Activated CD4-positive, CD25-positive, alpha-beta regulatory T cell treated with anti-CD3 and anti-CD28 coated beads, Interleukin-2, amount 50 U/mL, for 16 hours (primary cell): Measurements from ENCODE around the gene CTNNA2.

ENCODE experiments used
- DNase-seq: peaks from one replicate; pipeline ENCODE4 v3.0.0-alpha.2; 2020; ENCODE audit warnings: low read depth, low spot score

The CTNNA2 gene

GRCh38 chr2:79980816-79981215 is 468.0 kb downstream of the CTNNA2 start:
- DNase-seq = no peak

- no peak for DNase-seq
Measured at GRCh38 chr2:79981316-79981715, 468.5 kb downstream of the CTNNA2 start.

- DNase-seq = no peak
Measured at GRCh38 chr2:79982445-79982844, 469.6 kb downstream of the CTNNA2 start.

- DNase-seq = no peak
Measured at GRCh38 chr2:79984476-79984875, 471.6 kb downstream of the CTNNA2 start.

GRCh38 chr2:79985145-79985544 is 472.3 kb downstream of the CTNNA2 start:
- no peak for DNase-seq

- no peak for DNase-seq
Measured at GRCh38 chr2:79985571-79985970, 472.7 kb downstream of the CTNNA2 start.

GRCh38 chr2:79993144-79993543 is 480.3 kb downstream of the CTNNA2 start:
- DNase-seq = no peak

GRCh38 chr2:79994161-79994560 is 481.3 kb downstream of the CTNNA2 start:
- no peak for DNase-seq

GRCh38 chr2:79994965-79995364 is 482.1 kb downstream of the CTNNA2 start:
- DNase-seq = no peak

GRCh38 chr2:79996709-79997108 is 483.9 kb downstream of the CTNNA2 start:
- DNase-seq = no peak

GRCh38 chr2:80001701-80002101 is 488.9 kb downstream of the CTNNA2 start:
- DNase-seq = no peak

GRCh38 chr2:80002112-80002511 is 489.3 kb downstream of the CTNNA2 start:
- DNase-seq = no peak

GRCh38 chr2:80002568-80003157 is 489.8 kb downstream of the CTNNA2 start:
- DNase-seq = no peak

- no peak for DNase-seq
Measured at GRCh38 chr2:80007777-80008503, 495.1 kb downstream of the CTNNA2 start.

- no peak for DNase-seq
Measured at GRCh38 chr2:80008596-80008995, 495.7 kb downstream of the CTNNA2 start.

- DNase-seq = no peak
Measured at GRCh38 chr2:80009211-80009610, 496.4 kb downstream of the CTNNA2 start.

- DNase-seq = no peak
Measured at GRCh38 chr2:80012061-80012460, 499.2 kb downstream of the CTNNA2 start.

- DNase-seq = no peak
Measured at GRCh38 chr2:80014637-80015036, 501.8 kb downstream of the CTNNA2 start.

GRCh38 chr2:80016171-80016570 is 503.3 kb downstream of the CTNNA2 start:
- DNase-seq = no peak

- DNase-seq = no peak
Measured at GRCh38 chr2:80019571-80020460, 507.0 kb downstream of the CTNNA2 start.

GRCh38 chr2:80022018-80022417 is 509.2 kb downstream of the CTNNA2 start:
- no peak for DNase-seq

GRCh38 chr2:80026040-80026729 is 513.3 kb downstream of the CTNNA2 start:
- no peak for DNase-seq
